ENCODE results near the gene DNAL4. TPM values are rescaled to one million over a fixed set of nuclear protein-coding genes. Genes with fewer than 3 reads are reported as not detected.

DNAL4 gene, protein sequence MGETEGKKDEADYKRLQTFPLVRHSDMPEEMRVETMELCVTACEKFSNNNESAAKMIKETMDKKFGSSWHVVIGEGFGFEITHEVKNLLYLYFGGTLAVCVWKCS
- total RNA-seq (2021) = 8.3 and 8.9 TPM in 2 replicates
- long read RNA-seq, transcript DNAL4-201 (4 exons, 1,504 nt) = major isoform, 67 of 76 reads
- long read RNA-seq, partial matches to known transcripts = 1 of 76 reads
- long read RNA-seq, other reads (novel, unspliced or antisense) = 5 of 76 reads

DNA sequence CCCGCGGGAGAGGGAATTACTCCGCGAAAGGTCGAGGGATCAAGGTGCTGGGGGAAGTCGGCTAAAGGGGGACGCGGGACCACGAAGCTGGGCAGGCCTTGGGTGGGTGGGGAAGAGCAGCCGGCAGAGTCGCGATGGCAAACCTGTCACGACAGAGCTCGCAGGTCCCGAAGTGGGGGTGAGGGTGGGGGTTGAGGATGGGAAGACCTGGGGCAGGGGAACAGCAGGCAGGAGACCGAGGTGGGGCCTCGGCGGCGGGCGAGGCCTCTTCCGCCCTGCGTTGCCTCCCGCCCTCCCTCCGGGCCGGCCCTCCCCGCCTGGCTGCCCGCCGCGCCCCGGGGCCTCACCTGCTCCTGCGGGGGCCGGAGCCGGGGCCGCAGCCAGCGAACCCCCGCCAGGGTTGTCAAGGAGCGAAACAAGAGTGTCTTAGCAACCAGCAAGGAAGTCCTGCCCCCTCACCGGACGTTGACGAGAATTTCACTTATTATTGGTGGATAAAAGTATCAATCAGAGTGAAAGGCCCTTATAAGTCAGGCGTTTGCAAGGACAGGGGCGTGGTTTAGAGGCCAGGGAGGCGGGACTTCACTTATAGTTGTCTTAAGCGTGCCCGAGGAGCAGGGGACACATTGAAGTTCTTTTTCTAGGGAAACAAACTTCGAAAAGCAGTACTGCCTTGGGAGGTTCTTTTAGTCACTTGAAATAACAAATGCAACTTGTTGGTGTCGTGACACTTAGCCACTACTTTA lies at the start of gene DNAL4:
Gene DNAL4, minus strand, starts transcription at position 423 of the 746 bp plus-strand sequence. CDS start 11,412 bp downstream, outside the sequence.
- H2BK12ac ChIP-seq (ENCODE audit: insufficient read length, low read depth, low read length) = no peak within 1 kb of the TSS
- no peak within 1 kb of the TSS for H2AK5ac ChIP-seq (ENCODE audit: insufficient read length, low read length)
- H3K79me2 ChIP-seq (ENCODE audit: insufficient read depth, low read length) = no peaks in the 10 kb centered on the region
- no peak within 1 kb of the TSS for H3K56ac ChIP-seq (ENCODE audit: insufficient read length, low read depth, low read length)
- H3K27ac Mint-ChIP-seq = peak within 1 kb of the TSS in 2 of 3 experiments; percentile 53 to 57; a peak in 3 of 7 replicates
- H3K4me3 Mint-ChIP-seq = peak within 1 kb of the TSS; percentile 73 to 92
- no peak within 1 kb of the TSS for H2BK120ac ChIP-seq (ENCODE audit: low read depth, low read length, poor library complexity, severe bottlenecking)
- no peaks in the 10 kb centered on the region for H3K27me3 ChIP-seq (ENCODE audit: insufficient read depth, low read length)
- H3K4ac ChIP-seq (ENCODE audit: low read depth, low read length) = no peak within 1 kb of the TSS
- no peaks in the 10 kb centered on the region for H4K20me1 ChIP-seq (ENCODE audit: control insufficient read depth, insufficient read depth, insufficient read length)
- no peak within 1 kb of the TSS for H2BK20ac ChIP-seq (ENCODE audit: low read depth, low read length, poor library complexity, severe bottlenecking)
- no peaks in the 10 kb centered on the region for H3K23me2 ChIP-seq (ENCODE audit: insufficient read length, low read depth, low read length, poor library complexity, severe bottlenecking)
- no peak within 1 kb of the TSS for H3T11ph ChIP-seq (ENCODE audit: low read length)
- H3K18ac ChIP-seq (ENCODE audit: insufficient read length, low read depth, low read length) = peak within 1 kb of the TSS; percentile 25
- H4K91ac ChIP-seq (ENCODE audit: insufficient read length, low read depth, low read length) = no peak within 1 kb of the TSS
- TF ChIP-seq, protein P1, sequence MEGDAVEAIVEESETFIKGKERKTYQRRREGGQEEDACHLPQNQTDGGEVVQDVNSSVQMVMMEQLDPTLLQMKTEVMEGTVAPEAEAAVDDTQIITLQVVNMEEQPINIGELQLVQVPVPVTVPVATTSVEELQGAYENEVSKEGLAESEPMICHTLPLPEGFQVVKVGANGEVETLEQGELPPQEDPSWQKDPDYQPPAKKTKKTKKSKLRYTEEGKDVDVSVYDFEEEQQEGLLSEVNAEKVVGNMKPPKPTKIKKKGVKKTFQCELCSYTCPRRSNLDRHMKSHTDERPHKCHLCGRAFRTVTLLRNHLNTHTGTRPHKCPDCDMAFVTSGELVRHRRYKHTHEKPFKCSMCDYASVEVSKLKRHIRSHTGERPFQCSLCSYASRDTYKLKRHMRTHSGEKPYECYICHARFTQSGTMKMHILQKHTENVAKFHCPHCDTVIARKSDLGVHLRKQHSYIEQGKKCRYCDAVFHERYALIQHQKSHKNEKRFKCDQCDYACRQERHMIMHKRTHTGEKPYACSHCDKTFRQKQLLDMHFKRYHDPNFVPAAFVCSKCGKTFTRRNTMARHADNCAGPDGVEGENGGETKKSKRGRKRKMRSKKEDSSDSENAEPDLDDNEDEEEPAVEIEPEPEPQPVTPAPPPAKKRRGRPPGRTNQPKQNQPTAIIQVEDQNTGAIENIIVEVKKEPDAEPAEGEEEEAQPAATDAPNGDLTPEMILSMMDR (conservative IDR thresholded peaks at IDR 0.05) = no peak
- H4K8ac ChIP-seq (replicated peaks; ENCODE audit: insufficient read length, low read depth, low read length) = no peak within 1 kb of the TSS
- no CpG with 5 or more reads among the region's 47 CpGs for WGBS (ENCODE audit: extremely low coverage, insufficient read length, low lambda C conversion rate)
- peak; percentile 95 for DNase-seq
- no peak within 1 kb of the TSS for H2AFZ ChIP-seq (ENCODE audit: low read length)
- H4K5ac ChIP-seq (ENCODE audit: insufficient read length, low read depth, low read length) = no peak within 1 kb of the TSS
- no peaks in the 10 kb centered on the region for H3K4me1 ChIP-seq (ENCODE audit: insufficient read depth, low read length)
- no peaks in the 10 kb centered on the region for H3K79me1 ChIP-seq (ENCODE audit: insufficient read depth, low read depth, low read length, poor library complexity, severe bottlenecking)
- H3K9me3 ChIP-seq (ENCODE audit: control insufficient read depth, low read depth, low read length) = no peaks in the 10 kb centered on the region
- H3K4me1 Mint-ChIP-seq = peaks cover 13 to 21% of the 10 kb centered on the region in 2 experiments
- H3K27ac ChIP-seq (ENCODE audit: insufficient read length, low read depth, low read length) = no peak within 1 kb of the TSS
- peak within 1 kb of the TSS; percentile 27 for H3K9ac ChIP-seq (ENCODE audit: extremely low read depth, insufficient read length, low read length)
- no peaks in the 10 kb centered on the region for H3K36me3 Mint-ChIP-seq (ENCODE audit: insufficient read depth in 1 of 3, low read depth in 3 of 3)
- H3K27me3 Mint-ChIP-seq (ENCODE audit: low read depth) = peaks cover 35% of the 10 kb centered on the region
- no peaks in the 10 kb centered on the region for H3K9me3 Mint-ChIP-seq
- H3K23ac ChIP-seq (ENCODE audit: insufficient read length, low read depth, low read length) = no peak within 1 kb of the TSS
- no peak within 1 kb of the TSS for H3K14ac ChIP-seq (ENCODE audit: insufficient read depth, low read length)
- H2BK15ac ChIP-seq (ENCODE audit: low read depth, low read length) = no peak within 1 kb of the TSS
- peak within 1 kb of the TSS; percentile 66 for H3K4me2 ChIP-seq (ENCODE audit: insufficient read depth, insufficient read length, low read length)
- no peak within 1 kb of the TSS for H2BK5ac ChIP-seq (ENCODE audit: insufficient read length, low read length)
